PFSK-1 (cell line): Measurements from ENCODE around the gene CD55.

ENCODE experiments used
- FOXP2 ChIP-seq: optimal IDR thresholded peaks from 2 replicates; pipeline ENCODE3; 2011; ENCODE audit warnings: borderline replicate concordance, control low read depth, inconsistent platforms; ENCODE audit not compliant: insufficient read depth; ENCODE audit errors: extremely low read length, extremely low read depth
- POLR2AphosphoS5 ChIP-seq: IDR thresholded peaks from 2 replicates; pipeline ENCODE4 v1.6.1; 2012; ENCODE audit warnings: low read depth, mild to moderate bottlenecking, control low read depth, low read length, moderate library complexity
- REST ChIP-seq, 2 experiments: IDR thresholded peaks; 2 replicates each; pipeline versions ENCODE4 v1.6.1 to v1.8.0; 2011 to 2012; ENCODE audit warnings: low read depth in 2 of 2, low read length in 2 of 2, control low read depth in 1 of 2, inconsistent platforms in 1 of 2, mild to moderate bottlenecking in 1 of 2, moderate library complexity in 1 of 2; ENCODE audit not compliant: insufficient read depth in 1 of 2
- SIN3A ChIP-seq: IDR thresholded peaks from 2 replicates; pipeline ENCODE4 v1.6.1; 2012; ENCODE audit warnings: mild to moderate bottlenecking, low read length, moderate library complexity, borderline replicate concordance; ENCODE audit not compliant: insufficient read depth
- TAF1 ChIP-seq: IDR thresholded peaks from 2 replicates; pipeline ENCODE4 v1.6.1; 2012; ENCODE audit warnings: low read length, control low read depth, borderline replicate concordance; ENCODE audit not compliant: insufficient read depth

The CD55 gene

GRCh38 chr1:207280706-207281105 is 40.8 kb upstream of the CD55 start:
- TF ChIP-seq TAF1 (no peak), SIN3A (no peak), POLR2AphosphoS5 (no peak), REST (IDR thresholded peaks at IDR 0.05; ENCODE audit: insufficient read depth in 1 of 2, low read depth in 2 of 2, low read length in 2 of 2) (no peak)

- TF ChIP-seq REST (IDR thresholded peaks at IDR 0.05; ENCODE audit: insufficient read depth in 1 of 2, low read depth in 2 of 2, low read length in 2 of 2), result no peak
- no peak for TF ChIP-seq FOXP2
- no peak for TF ChIP-seq POLR2AphosphoS5
- no peak for TF ChIP-seq TAF1
- no peak for TF ChIP-seq SIN3A
Observed at GRCh38 chr1:207282058-207282457, 39.4 kb upstream of the CD55 start.

- TF ChIP-seq TAF1, result no peak
- TF ChIP-seq SIN3A, result no peak
Observed at GRCh38 chr1:207282496-207283380, 38.7 kb upstream of the CD55 start.

- no peak for TF ChIP-seq TAF1
- TF ChIP-seq POLR2AphosphoS5, result no peak
- TF ChIP-seq FOXP2, result no peak
- no peak for TF ChIP-seq SIN3A
- no peak for TF ChIP-seq REST (IDR thresholded peaks at IDR 0.05; ENCODE audit: insufficient read depth in 1 of 2, low read depth in 2 of 2, low read length in 2 of 2)
Observed at GRCh38 chr1:207283421-207283820, 38.1 kb upstream of the CD55 start.

- TF ChIP-seq FOXP2 (no peak), REST (IDR thresholded peaks at IDR 0.05; ENCODE audit: insufficient read depth in 1 of 2, low read depth in 2 of 2, low read length in 2 of 2) (no peak), POLR2AphosphoS5 (no peak), TAF1 (no peak), SIN3A (no peak)
Observed at GRCh38 chr1:207284209-207284897, 37.1 kb upstream of the CD55 start.
